ENCODE results near the gene REEP1.

DNA sequence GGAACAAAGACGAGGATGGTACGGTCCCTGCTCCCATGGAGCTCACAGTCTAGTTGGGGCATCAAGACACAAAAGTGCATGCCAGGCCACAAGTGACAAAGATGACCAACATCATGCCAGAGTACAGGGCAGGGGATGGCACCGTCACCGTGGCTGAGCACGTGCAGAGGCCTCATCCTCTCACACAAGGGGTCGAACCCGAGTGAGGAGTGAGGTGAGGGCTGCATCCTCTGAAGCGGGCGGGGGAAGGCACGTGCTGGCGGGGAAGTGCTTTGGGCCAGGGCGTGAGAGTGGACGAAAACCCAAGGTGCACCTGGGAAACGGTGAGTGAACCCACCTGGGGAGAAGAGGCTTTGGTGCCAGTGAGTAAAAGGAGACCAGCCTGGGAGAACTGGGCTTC lies 97.2 kb downstream of the REEP1 start:
- no peak for TF ChIP-seq SRSF1 (IDR thresholded peaks at IDR 0.05; ENCODE audit: low read depth, low read length)
- no peak for TF ChIP-seq CTCF (IDR thresholded peaks at IDR 0.05 in 2 of 3, conservative IDR thresholded peaks at IDR 0.05 in 1 of 3; ENCODE audit: insufficient read depth in 2 of 3, low read depth in 1 of 3, low read length in 3 of 3)
- no peak for TF ChIP-seq TCF7L2 (IDR thresholded peaks at IDR 0.05; ENCODE audit: low read depth, low read length)
- no peak for TF ChIP-seq SMAD1 (IDR thresholded peaks at IDR 0.05; ENCODE audit: low read depth, low read length, partially characterized antibody)
- TF ChIP-seq TARDBP (IDR thresholded peaks at IDR 0.05) = no peak
